Measurements from ENCODE around the gene ENOSF1.
"Not testable (repeated sequence)": the region's sequence is repeated elsewhere in the genome, so short reads cannot be mapped to it uniquely, and the experiment has no call there.

The ENOSF1 gene, protein sequence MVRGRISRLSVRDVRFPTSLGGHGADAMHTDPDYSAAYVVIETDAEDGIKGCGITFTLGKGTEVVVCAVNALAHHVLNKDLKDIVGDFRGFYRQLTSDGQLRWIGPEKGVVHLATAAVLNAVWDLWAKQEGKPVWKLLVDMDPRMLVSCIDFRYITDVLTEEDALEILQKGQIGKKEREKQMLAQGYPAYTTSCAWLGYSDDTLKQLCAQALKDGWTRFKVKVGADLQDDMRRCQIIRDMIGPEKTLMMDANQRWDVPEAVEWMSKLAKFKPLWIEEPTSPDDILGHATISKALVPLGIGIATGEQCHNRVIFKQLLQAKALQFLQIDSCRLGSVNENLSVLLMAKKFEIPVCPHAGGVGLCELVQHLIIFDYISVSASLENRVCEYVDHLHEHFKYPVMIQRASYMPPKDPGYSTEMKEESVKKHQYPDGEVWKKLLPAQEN

DNA sequence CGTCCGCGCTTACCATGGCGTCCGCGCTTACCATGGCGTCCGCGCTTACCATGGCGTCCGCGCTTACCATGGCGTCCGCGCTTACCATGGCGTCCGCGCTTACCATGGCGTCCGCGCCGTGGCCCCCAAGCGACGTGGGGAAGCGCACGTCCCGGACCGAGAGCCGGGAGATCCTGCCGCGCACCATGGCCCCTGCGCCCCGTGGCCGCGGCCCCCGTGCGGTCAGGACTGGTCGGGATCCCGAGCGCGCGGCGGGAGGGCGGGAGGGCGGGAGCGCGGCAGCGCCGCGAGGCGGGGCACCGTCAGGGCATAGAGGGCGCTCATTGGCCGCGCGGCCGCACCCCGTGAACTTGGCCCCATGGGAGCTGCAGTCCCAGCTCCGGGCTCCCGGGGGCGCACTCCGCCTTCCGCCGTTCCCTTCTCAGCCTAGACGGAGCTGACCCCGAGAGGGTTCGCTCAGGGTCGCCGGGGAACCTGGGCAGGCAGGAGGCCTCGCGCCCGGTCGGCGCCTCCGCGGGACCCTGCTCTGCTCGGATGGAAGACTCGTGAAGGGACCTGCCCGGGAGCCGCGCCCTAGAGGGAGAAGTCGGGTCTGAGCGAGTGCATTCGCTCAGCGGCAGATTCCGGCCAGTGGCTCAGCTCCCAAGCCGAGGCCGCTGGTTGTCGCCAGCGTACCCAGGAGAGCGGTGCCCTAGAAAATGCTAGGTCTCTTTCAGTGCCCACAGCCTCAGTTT lies at the start of gene ENOSF1:
ENOSF1 (minus strand) TSS at position 230 of the 734 bp plus-strand sequence; CDS start at position 187, 43 bp downstream.
- DNase-seq, result peak; percentile 93

DNA sequence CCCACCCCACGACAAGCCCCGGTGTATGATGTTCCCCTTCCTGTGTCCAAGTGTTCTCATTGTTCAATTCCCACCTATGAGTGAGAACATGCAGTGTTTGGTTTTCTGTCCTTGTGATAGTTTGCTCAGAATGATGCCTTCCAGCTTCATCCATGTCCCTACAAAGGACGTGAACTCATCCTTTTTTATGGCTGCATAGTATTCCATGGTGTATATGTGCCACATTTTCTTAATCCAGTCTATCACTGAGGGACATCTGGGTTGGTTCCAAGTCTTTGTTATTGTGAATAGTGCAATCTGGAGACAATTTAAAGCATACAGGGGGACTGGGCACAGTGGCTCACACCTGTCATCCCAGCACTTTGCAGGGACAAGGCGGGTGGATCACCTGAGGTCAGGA lies 47.4 kb upstream of the ENOSF1 start:
- not testable (repeated sequence) for DNase-seq

DNA sequence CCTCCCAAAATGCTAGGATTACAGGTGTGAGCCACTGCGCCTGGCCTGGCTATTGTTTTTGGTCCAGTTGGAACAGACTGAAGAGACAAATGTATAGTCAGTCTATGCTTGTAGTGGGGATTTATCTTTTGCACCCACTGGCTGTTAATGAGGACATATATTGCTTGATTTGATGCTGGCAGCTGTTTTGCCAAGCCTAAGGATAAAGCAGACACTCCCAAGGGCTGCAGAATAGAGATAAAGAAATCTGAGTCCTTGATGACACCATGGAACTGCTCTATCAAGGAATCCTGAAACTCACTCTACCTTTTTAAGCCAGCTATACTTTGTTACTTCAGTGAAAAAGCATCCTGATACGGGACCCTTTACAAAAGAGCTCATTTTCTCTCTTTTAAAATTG lies 43.1 kb upstream of the ENOSF1 start:
- no peak for DNase-seq

DNA sequence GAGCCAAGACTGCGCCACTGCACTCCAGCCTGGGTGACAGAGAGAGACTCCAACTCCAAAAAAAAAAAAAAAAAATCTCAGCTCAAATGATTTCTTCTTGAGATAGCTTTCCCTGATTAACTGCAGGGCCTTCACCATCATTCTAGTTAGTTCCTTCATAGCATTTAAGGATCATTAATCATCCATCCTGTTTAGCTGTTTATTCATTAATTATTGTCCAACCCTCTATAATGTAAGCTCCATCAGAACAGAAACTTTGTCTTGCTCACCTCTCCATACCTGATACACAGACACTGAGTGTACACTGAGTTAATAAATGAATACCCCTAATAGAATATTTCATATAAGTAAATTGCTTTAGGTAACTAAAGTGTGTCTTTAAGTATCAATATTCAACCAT lies 42.2 kb upstream of the ENOSF1 start:
- no peak for DNase-seq

DNA sequence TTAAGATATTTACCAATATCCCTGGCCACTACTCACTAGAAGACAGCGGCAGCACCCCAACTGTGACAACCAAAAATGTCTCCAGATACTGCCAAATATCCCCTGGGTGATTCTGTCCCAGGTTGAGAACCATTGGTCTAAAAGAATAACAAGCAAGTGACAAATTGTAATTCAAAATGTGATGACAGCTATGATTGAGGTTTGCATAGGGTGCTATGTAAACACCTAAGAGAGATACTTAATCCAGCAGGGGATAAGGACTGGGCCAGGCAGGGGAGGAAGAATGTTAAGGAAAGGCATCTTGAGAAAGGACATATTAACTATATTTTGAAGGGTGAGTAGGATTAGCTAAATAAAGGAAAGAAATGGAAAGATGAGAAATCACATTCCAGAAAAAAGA lies 38.0 kb upstream of the ENOSF1 start:
- no peak for DNase-seq

DNA sequence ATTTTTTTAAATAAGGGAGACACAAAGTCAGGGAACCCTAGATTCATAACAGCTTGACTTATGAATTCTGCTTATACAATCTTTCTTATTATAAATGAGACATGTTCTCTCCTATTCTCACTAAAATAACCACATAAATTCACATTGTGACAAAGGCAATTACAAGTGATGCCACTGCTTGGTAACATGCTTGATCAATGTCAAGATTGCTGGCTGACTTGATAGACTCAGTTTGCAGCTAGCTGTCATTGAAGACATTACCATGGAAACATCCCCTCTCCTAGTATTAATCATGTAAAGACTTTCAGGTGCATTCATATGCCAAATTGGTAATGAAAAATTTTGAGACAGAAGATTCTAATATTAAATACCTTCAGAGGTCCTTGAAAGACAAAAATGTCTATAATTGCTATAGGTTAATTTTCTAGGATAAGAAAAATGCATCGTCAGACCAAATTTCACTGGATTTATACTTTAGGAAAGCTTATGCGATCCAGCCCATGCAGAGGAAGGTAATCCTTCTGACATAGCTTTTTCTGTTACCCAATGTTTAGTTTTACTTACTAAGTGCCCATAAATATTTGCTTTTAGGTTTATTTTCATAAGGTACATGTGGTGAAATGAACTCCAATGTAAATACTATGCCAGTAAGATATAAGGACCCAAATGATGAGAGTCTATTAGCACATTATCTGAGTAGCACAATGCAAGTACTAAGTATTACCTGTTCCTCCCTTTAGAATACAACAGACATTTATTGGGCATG lies 32.6 kb upstream of the ENOSF1 start:
- no peak for DNase-seq

DNA sequence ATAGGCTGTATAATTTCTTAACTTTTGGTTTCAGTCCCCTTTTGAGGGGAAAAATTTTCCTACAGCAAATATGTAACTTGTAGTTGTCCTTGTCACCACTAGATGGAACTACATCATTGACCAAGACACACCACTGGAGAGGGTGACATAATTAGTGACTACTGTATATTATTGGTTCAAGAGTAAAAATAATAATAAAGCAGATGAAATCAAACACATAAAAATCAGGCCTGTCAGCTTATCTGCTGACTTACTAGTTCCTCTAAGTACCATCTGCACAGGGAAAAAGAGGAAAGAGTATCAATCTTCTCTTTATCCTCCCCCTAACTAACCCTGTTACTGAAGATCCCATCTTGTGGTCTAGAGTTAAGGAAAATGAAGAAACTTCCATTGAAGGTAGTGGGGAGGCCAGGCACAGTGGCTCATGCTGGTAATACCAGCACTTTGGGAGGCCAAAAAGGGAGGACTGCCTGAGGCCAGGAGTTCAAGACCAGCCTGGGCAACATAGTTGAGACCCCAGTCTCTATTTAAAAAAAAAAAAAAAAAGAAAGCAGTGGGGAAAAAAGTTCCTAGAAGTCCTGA lies 29.6 kb upstream of the ENOSF1 start:
- peak; percentile 28 for DNase-seq

DNA sequence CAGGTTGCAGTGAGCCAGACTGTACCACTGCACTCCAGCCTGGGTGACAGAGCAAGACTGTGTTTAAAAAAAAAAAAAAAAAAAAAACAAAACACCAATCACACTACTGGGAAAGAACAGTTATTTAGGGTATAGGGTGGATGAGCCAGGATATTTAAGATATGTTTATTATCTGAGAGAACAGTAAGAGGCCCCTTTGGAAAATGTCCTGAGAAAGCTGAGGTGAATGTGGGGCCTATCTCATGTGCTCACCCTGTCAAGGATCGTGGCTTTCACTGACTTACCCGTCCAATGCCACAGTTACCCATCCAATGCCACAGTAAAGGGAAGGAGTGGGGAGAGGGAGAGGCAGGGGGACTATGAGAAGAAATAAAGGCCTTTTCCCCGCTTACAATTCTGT lies 19.9 kb upstream of the ENOSF1 start:
- no peak for DNase-seq

DNA sequence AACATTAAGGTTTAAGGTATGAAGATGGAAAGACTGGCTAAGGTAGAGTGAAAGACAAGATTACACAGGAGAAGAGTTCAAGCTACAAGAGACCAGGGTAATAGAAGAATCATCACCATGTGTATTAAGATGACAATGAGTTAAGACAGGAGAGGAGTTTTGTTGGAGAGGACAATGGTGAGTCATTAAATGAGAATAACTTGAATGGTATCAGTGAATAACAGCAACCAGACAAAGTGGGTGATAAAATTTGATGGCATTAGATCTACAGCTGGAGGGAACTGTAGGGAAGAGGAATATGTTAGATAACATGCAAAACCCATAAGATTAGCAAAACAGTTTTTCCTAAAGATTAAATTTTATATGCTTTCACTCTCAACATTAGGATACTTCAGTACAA lies 18.8 kb upstream of the ENOSF1 start:
- DNase-seq, result no peak

DNA sequence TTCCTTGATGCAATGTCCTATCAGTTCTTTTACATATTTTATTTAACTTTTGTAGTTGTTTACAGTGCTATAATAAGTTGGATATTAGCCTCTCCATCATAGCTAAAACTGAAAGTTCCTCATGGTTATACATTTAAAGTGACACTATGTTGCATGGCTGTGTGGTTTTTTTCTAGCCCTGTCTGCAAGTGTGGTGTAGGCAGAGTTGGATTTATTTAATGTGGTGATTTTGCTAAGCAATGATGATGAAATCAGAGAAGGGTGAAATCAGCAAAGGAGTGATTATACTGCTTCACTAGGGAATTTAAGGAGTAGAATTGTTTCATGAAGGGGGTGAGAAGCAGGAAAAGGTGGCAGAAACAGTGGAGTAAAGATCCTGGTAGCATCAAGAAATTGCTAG lies 18.3 kb upstream of the ENOSF1 start:
- DNase-seq, result no peak

DNA sequence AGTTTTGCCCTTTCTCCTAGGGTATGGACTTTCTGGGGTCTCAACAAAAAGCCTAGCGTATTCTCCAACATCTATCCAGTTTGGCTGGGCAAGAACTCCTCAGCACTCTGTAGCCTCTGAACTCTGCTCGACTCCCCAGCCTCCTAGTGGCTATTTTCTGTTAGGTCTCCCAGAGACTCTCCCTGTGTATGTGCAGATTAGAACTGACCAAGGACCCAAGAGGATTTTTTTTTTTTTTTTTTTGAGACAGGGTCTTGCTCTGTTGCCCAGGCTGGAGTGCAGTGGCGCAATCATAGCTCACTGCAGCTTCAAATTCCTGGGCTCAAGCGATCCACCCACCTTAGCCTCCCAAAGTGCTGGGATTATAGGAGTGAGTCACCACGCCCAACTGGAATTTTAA lies 17.7 kb upstream of the ENOSF1 start:
- DNase-seq, result not testable (repeated sequence)

DNA sequence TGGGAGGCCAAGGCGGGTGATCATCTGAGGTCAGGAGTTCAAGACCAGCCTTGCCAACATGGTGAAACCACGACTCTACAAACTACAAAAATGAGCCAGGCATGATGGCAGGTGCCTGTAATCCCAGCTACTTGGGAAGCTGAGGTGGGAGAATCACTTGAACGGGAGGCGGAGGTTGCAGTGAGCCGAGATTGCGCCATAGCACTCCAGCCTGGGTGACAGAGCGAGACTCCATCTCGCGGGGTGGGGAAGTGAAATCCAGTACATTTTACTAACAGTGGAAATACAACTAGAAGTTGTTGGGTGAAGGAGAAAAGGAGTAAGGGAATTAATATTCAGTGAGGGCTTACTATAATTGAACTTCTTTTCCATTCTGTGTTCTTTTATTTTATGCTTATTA lies 13.2 kb upstream of the ENOSF1 start:
- DNase-seq, result no peak

DNA sequence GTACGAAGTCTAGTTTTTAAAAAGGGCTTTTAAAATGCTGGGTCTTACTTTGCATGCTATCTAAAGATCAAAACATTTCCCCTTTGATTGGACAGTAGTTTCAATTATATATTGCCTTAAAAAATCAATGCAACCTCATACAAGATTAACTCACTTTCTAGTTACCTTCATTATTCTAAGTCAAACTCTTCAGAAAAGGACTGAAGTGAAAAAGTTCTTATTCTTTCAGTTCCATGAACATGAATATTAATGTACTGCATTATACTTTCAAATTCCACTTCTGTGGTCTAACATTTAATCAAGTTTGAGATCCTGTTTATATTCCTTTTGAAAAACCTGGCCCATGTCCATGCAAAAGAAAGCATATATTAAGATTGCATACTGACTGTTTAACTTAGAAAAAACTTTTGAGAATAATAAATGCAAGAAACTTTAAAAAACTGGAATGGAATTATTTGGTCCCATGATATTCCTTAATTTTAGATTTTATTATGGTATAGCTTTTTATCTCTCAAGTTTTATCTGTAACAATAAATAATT lies 11.2 kb upstream of the ENOSF1 start:
- no peak for DNase-seq

DNA sequence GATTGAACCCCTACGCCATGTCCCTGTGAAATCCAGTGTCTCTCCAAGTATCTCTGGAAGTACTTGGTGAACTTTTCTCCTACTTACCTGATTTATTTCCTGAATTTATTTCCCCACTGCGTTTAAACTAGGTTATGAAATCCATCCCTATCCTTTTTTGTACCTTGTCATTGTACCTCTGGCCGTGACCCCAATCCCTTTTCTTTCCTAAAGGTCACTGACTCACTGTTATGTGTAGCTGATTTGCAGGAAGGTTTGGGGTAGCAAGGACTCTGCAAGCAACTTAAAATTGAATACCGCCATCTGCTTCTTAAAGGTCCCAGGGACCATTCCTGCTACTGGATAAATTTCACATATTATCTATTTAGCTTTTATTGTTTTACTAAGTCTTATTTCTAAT lies 4.6 kb upstream of the ENOSF1 start:
- DNase-seq, result no peak

DNA sequence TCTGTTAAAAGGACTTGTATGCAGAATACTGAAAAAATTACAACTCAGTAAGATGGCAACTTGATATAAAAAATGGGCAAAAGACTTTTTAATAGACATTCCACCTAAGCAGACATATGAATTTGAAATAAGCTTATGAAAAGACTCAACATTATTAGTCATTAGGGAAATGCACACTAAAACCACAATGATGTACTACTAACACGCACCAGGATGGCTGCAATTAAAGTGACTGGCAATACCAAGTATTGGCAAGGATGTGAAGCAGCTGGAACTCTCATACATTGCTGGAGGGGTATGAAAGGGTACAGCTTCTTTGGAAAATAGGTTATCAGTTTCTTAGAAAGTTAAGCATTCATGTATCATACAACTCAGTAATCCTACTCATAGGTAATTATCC lies 3.2 kb upstream of the ENOSF1 start:
- no peak for DNase-seq

DNA sequence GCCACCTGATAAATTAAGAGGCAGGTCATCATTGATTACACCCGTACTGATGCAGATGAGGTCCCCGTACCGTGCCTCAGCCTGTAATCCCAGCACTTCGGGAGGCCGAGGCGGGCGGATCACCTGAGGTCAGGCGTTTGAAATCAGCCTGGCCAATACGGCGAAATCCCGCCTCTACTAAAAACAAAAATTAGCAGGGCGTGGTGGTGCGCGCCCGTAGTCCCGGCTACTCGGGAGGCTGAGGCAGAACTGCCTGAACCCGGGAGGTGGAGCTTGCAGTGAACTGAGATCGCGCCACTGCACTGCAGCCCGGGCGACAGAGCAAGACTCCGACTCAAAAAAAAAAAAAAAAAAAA lies 683 bp upstream of the ENOSF1 start:
- DNase-seq, result no peak

DNA sequence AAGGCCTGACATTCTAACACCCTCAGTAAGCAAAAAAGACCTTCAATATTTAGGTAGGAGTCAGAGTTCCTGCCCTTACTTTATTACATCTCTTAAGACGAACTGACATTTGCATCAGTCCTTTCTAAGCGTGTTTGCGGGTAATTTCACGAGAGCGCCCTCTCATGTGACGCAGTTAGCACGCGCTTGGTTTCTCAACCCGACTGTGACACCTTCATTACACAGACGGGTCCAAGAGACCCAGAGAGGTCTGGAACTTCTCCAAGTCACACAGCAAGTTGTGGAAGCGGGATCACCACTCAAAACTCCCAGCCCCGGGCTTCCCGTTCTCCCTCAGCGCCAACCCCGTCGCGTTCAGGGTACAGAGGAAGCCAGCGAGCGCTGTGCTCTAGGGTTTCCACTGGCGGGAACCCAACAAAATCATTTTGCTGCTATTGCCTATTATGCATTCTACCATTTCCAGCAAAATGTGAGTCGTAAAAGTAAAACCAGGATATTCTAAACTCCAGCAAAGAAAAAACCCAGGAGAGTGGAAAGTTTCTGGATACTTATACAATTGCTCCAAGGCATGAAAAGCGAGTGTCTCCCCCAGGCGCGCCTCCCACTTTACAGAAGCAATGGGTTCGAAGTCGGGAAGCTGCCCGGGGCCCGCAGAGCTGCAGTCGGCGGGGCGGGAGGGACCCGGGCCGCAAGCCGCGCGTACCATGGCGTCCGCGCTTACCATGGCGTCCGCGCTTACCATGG lies 601 bp downstream of the ENOSF1 start:
- DNase-seq, result no peak

DNA sequence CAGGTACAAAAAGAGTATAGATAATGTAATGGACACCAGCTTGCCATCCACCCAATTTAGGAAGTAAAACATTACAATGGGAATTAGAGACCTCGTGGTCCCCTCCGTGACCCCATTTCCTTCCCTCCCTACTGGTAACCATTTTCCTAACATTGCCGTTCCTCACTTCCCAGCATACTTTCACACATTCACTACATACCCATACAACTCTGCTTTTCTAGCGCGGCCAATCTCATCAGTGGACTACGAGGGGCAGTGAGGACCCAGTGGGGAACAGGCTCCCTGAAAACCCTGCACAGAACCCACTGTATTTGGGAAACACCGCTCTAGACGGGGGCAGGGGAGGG lies 1.1 kb downstream of the ENOSF1 start:
- no peak for DNase-seq

DNA sequence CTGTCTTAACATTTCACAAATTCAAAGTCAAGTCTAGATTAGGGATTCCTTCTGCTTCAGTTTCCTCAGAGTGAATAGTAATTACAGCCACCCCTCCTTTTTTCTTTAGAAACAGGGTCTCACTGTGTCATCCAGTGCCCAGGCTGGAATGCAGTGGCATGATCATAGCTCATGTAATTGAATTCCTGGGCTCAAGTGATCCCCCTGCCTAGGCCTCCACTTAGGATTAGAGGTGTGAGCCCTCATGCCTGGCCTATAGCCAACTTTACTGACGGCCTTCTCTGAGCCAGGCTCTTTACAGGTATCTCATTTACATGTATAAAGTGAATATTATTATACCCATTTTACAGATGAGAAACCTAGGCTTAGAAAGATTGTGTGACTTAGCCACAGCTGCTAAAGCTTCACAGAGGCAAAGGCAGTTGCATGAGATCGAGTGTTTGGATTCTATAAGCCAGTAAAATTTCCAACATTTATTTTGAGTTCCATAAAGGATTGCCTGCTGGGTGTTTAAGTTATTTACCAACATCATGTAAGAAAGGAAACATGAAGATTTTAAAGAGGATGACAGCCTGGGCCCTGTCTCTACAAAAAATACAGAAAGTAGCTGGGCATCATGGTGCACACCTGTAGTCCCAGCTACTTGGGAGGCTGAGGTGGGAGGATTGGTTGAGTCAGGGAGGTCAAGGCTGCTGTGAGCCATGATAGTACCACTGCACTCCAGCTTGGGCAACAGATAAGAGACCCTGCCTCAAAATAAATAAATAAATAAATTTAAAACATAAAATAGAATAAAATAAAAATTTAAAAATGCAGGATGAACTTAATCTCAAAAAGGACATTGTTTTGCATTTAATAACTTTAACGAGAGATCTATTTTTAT lies 1.8 kb downstream of the ENOSF1 start:
- DNase-seq, result no peak

DNA sequence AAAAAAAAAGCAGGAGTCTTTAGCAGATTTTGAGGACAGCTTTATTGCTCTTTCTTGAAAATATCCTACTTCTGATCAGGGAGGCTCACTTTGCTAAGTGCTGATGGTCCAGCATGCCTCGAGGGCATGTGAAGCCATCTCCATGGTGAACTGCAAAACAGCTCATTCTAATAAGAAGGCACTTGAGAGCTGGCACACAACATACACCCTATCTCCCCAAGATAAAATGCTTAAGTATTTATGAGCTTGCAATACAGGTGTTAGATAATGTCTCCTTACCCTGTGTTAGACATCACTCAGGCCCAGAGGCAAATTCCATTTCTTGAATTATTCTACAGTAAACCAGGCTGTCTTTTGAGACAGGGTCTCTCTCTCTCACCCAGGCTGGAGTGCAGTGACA lies 2.7 kb downstream of the ENOSF1 start:
- DNase-seq, result no peak

DNA sequence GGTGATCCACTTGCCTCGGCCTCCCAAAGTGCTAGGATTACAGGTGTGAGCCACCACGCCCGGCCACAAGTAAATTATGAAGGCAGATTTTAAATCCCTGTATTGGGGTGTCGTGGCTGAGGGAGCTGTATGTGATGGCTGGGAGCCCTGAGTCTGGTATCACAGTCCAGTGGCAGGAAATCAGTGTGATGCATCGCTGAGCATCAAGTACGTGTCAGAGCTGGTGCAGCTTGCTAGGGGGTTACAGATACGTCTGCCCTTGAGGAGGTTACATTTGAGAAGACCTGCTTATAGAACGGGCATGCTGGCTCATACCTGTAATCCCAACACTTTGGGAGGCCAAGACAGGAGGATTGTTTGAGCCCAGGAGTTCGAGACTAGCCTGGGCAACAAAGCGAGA lies 4.3 kb downstream of the ENOSF1 start:
- no peak for DNase-seq

Measured in 8988T (cell line).